ENCODE data around the gene CNTLN.
"Not testable (repeated sequence)": the region's sequence is repeated elsewhere in the genome, so short reads cannot be mapped to it uniquely, and the experiment has no call there.

The CNTLN gene

GRCh38 chr9:17291766-17292165 is 156.9 kb downstream of the CNTLN start:
- TF ChIP-seq JUND (IDR thresholded peaks at IDR 0.05; ENCODE audit: low read depth) = no peak
- no peak for DNase-seq (ENCODE audit: low read depth in 1 of 2, low spot score in 1 of 2)
- in situ Hi-C loops (cut with HindIII; ENCODE audit: low pct_unique_long_range_greater_than_20kb, low sequenced_read_pairs) = no loop called here

- no peak for TF ChIP-seq JUND (IDR thresholded peaks at IDR 0.05; ENCODE audit: low read depth)
- no peak for DNase-seq (ENCODE audit: low read depth in 1 of 2, low spot score in 1 of 2)
- in situ Hi-C loops (cut with HindIII; ENCODE audit: low pct_unique_long_range_greater_than_20kb, low sequenced_read_pairs) = no loop called here
Observed at GRCh38 chr9:17293685-17294084, 158.8 kb downstream of the CNTLN start.

- no peak for DNase-seq (ENCODE audit: low read depth in 1 of 2, low spot score in 1 of 2)
- TF ChIP-seq JUND (IDR thresholded peaks at IDR 0.05; ENCODE audit: low read depth) = no peak
- in situ Hi-C loops (cut with HindIII; ENCODE audit: low pct_unique_long_range_greater_than_20kb, low sequenced_read_pairs) = no loop called here
Observed at GRCh38 chr9:17294822-17295624, 160.2 kb downstream of the CNTLN start.

- TF ChIP-seq JUND (IDR thresholded peaks at IDR 0.05; ENCODE audit: low read depth) = no peak
- DNase-seq (ENCODE audit: low read depth in 1 of 2, low spot score in 1 of 2) = no peak
- in situ Hi-C loops (cut with HindIII; ENCODE audit: low pct_unique_long_range_greater_than_20kb, low sequenced_read_pairs) = no loop called here
Observed at GRCh38 chr9:17315341-17315740, 180.5 kb downstream of the CNTLN start.

GRCh38 chr9:17318821-17319320 is 184.0 kb downstream of the CNTLN start:
- no peak for DNase-seq (ENCODE audit: low read depth in 1 of 2, low spot score in 1 of 2)
- no peak for TF ChIP-seq JUND (IDR thresholded peaks at IDR 0.05; ENCODE audit: low read depth)
- in situ Hi-C loops (cut with HindIII; ENCODE audit: low pct_unique_long_range_greater_than_20kb, low sequenced_read_pairs) = no loop called here

- no peak for TF ChIP-seq JUND (IDR thresholded peaks at IDR 0.05; ENCODE audit: low read depth)
- DNase-seq (ENCODE audit: low read depth in 1 of 2, low spot score in 1 of 2) = no peak
- in situ Hi-C loops (cut with HindIII; ENCODE audit: low pct_unique_long_range_greater_than_20kb, low sequenced_read_pairs) = no loop called here
Observed at GRCh38 chr9:17319864-17320263, 185.0 kb downstream of the CNTLN start.

- in situ Hi-C loops (cut with HindIII; ENCODE audit: low pct_unique_long_range_greater_than_20kb, low sequenced_read_pairs) = no loop called here
- DNase-seq (ENCODE audit: low read depth in 1 of 2, low spot score in 1 of 2) = no peak
- TF ChIP-seq JUND (IDR thresholded peaks at IDR 0.05; ENCODE audit: low read depth) = no peak
Observed at GRCh38 chr9:17322882-17323864, 188.3 kb downstream of the CNTLN start.

- TF ChIP-seq JUND (IDR thresholded peaks at IDR 0.05; ENCODE audit: low read depth) = no peak
- in situ Hi-C loops (cut with HindIII; ENCODE audit: low pct_unique_long_range_greater_than_20kb, low sequenced_read_pairs) = no loop called here
- no peak for DNase-seq (ENCODE audit: low read depth in 1 of 2, low spot score in 1 of 2)
Observed at GRCh38 chr9:17328331-17328730, 193.5 kb downstream of the CNTLN start.

- in situ Hi-C loops (cut with HindIII; ENCODE audit: low pct_unique_long_range_greater_than_20kb, low sequenced_read_pairs) = no loop called here
- no peak for DNase-seq (ENCODE audit: low read depth in 1 of 2, low spot score in 1 of 2)
- TF ChIP-seq JUND (IDR thresholded peaks at IDR 0.05; ENCODE audit: low read depth) = no peak
Observed at GRCh38 chr9:17330097-17330496, 195.3 kb downstream of the CNTLN start.

- TF ChIP-seq JUND (IDR thresholded peaks at IDR 0.05; ENCODE audit: low read depth) = no peak
- in situ Hi-C loops (cut with HindIII; ENCODE audit: low pct_unique_long_range_greater_than_20kb, low sequenced_read_pairs) = no loop called here
- DNase-seq (ENCODE audit: low read depth in 1 of 2, low spot score in 1 of 2) = no peak
Observed at GRCh38 chr9:17332115-17332514, 197.3 kb downstream of the CNTLN start.

GRCh38 chr9:17339156-17339555 is 204.3 kb downstream of the CNTLN start:
- DNase-seq (ENCODE audit: low read depth in 1 of 2, low spot score in 1 of 2) = no peak
- in situ Hi-C loops (cut with HindIII; ENCODE audit: low pct_unique_long_range_greater_than_20kb, low sequenced_read_pairs) = no loop called here
- TF ChIP-seq JUND (IDR thresholded peaks at IDR 0.05; ENCODE audit: low read depth) = no peak

- no peak for TF ChIP-seq JUND (IDR thresholded peaks at IDR 0.05; ENCODE audit: low read depth)
- in situ Hi-C loops (cut with HindIII; ENCODE audit: low pct_unique_long_range_greater_than_20kb, low sequenced_read_pairs) = no loop called here
- DNase-seq (ENCODE audit: low read depth in 1 of 2, low spot score in 1 of 2) = no peak
Observed at GRCh38 chr9:17342696-17343095, 207.9 kb downstream of the CNTLN start.

- DNase-seq (ENCODE audit: low read depth in 1 of 2, low spot score in 1 of 2) = no peak
- in situ Hi-C loops (cut with HindIII; ENCODE audit: low pct_unique_long_range_greater_than_20kb, low sequenced_read_pairs) = no loop called here
- TF ChIP-seq JUND (IDR thresholded peaks at IDR 0.05; ENCODE audit: low read depth) = no peak
Observed at GRCh38 chr9:17349831-17350230, 215.0 kb downstream of the CNTLN start.

- in situ Hi-C loops (cut with HindIII; ENCODE audit: low pct_unique_long_range_greater_than_20kb, low sequenced_read_pairs); DNase-seq (ENCODE audit: low read depth in 1 of 2, low spot score in 1 of 2): not testable (repeated sequence)
Observed at GRCh38 chr9:17354006-17354405, 219.2 kb downstream of the CNTLN start.
